ENCODE results near the gene TMEM164.
"Not testable (repeated sequence)": the region's sequence is repeated elsewhere in the genome, so short reads cannot be mapped to it uniquely, and the experiment has no call there.

Gene TMEM164

DNA sequence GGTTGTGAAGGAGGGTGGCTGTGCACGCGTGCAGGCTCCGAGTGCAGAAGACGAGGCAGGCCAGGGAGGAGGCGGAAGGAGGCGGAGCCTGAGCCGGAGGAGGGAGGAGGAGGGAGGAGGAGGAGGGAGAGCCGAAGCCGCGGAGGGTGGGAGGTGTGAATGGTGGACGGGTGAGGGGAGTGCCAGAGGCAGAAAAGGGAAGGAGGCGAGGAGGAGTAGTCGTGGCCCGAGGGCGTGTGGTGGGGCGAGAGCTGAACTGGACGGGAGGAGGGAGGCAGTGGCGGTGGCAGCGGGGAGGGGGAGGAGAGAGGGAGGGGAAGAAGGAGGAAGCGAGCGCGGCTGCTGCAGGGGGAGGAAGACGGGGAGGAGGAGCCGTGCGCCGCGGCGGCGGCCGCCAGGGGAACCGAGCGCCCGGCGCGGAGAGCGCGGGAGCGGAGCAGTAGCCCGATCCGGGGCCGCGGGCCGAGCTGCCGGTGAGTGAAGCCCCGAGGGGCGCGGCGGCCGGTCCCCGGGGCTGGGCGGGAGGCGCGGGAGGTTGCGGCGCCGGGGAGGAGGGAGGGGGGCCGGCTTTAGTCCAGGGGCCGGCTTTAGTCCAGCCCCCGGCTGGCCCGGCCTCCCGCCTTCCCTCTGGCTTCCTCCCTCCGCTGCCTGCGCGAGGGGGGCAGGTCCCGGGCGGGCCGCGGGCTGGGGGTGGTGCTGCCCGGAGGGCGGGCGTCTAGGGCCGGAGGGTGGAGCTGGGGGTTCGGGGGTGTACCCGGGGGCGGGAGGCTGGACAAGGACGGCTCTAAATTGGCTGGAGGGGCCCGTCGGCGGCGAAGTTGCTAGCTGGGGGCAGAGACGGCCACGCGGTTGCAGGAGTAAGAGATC, at the start of gene TMEM164:
Gene TMEM164, plus strand, starts transcription at position 815 of the 867 bp plus-strand sequence. CDS start 661 bp downstream, outside the sequence.
- DNase-seq: peak; percentile 96

- no peak for DNase-seq
These were observed 48.6 kb upstream of the TMEM164 start for GRCh38 chrX:109954333-109954732.

- no peak for DNase-seq
These were observed 48.0 kb upstream of the TMEM164 start for GRCh38 chrX:109954955-109955354.

DNA sequence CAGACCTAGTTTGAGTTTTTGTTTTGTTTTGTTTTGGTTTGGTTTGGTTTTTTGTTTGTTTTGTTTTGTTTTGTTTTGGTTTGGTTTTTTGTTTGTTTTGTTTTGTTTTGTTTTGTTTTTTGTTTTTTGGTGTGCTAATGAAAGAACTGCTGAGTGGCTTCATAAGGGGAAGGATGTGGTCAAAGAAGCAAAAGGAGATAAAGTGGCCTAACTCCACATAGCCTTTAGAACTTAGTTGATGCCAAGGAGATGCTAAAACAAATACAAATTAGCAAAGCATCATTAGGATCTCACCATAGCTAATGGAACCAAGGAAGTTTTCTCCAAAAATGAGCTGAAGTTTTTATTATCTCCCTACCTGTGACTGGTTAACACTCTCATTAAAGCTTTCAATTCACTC, 44.6 kb upstream of the TMEM164 start:
- peak; percentile 58 for DNase-seq

DNA sequence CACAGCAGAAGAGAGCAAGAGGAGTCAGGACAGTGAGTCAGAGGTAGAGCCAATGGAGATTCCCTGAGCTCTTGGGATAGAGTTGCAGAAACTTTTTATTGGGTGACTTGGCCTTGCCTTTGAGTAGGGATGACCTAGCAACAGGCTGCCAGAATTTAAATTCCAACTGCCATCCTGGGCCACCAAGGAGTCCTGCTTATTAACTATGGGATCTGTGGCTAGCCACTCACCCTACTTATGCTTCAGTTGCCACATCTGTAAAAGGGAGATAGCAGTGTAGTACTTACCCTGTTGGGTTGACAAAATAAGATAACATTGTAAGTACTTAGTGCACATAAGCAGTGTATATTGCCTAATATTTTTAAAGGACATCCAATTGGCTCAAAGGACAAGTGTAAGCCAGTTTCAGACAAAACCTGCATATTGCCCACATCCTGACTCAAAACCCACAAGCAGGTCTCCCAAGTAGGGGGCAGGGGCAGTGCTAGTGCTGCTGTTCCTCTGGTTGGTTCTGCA, 43.5 kb upstream of the TMEM164 start:
- peak; percentile 96 for DNase-seq

DNA sequence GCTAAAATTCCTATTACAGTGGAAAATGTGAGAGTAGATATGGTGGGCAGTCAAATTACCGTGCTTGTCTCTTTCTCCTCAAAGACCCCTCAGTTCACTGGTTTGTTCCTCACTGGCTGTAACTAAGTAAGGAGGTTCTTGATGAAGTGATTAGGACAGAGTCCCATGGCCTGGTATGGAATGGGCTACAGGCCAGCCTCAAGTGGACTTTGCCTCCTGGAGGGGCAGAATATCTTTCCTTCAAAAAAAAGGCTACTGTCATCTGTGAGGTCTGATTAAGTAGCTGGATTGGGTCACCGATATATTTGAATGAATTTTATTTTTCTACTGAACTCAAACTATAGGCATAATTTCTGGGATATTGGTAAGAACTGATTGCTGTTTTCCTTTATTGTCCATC, 38.5 kb upstream of the TMEM164 start:
- DNase-seq: no peak

- no peak for DNase-seq
These were observed 36.7 kb upstream of the TMEM164 start for GRCh38 chrX:109966246-109966645.

- DNase-seq: no peak
These were observed 35.8 kb upstream of the TMEM164 start for GRCh38 chrX:109967156-109967555.

- not testable (repeated sequence) for DNase-seq
These were observed 32.1 kb upstream of the TMEM164 start for GRCh38 chrX:109970841-109971240.

DNA sequence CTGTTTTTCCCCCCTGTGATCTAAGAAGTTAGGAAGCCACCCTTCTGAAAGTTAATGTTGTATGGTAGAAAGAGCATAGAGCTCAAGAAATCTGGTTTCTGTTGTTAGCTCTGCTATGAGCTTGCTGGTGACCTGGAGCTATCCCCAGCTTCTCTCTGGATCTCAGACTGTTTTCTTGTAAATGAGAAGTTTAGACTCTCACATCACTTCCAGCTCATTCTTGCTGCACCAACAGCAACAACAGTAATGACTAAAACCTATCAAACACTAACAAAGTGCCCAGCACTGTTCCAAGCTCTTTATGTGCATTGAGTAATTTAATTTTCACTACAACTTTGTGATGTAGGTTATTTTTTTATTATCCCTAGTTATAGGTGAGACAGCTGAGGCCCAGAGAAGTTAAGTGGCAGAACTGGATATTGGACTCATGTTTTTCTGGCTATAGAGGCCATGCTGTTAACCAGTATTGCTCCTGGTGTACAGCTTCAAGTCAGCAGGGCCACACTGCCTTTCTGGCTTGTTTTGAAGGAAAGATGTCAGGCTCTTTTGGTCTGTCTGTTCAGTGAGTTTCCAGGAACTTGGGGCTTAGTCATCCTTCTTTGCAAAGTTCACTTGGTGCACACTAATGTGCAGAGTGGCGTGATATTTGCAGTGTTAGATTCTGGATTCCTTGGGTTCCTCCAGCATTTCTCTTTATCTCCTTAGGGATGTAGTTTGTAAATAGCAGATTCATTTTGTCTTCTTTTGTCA, 27.8 kb upstream of the TMEM164 start:
- DNase-seq: peak; percentile 72

DNA sequence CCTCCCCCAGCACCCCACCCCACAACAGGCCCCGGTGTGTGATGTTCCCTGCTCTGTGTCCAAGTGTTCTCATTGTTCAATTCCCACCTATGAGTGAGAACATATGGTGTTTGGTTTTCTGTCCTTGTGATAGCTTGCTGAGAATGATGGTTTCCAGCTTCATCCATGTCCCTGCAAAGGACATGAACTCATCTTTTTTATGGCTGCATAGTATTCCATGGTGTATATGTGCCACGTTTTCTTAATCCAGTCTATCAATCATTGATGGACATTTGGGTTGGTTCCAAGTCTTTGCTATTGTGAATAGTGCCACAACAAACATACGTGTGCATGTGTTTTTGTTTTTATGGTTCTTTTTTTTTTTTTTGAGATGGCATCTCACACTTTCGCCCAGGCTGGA, 17.7 kb upstream of the TMEM164 start:
- DNase-seq: not testable (repeated sequence)

DNA sequence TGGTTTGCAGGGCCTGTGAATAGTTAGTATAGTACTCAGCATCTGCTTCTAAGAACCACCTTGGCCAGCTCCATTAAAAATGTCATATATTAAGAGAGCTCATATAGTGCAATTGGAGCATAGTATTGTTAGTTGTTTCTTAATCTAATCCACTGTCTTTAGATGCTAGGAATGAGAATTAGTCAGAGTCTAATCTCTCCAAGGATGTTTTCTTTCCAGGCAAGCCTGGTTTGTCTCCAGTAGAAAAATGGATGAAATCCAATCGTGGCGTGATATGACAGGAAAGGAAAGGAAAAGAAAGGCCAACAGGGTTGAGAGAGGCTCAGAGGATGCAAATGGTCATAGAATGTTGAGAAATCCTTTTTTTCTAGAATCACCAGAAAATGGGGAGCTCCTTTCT, 15.0 kb upstream of the TMEM164 start:
- DNase-seq: no peak

DNA sequence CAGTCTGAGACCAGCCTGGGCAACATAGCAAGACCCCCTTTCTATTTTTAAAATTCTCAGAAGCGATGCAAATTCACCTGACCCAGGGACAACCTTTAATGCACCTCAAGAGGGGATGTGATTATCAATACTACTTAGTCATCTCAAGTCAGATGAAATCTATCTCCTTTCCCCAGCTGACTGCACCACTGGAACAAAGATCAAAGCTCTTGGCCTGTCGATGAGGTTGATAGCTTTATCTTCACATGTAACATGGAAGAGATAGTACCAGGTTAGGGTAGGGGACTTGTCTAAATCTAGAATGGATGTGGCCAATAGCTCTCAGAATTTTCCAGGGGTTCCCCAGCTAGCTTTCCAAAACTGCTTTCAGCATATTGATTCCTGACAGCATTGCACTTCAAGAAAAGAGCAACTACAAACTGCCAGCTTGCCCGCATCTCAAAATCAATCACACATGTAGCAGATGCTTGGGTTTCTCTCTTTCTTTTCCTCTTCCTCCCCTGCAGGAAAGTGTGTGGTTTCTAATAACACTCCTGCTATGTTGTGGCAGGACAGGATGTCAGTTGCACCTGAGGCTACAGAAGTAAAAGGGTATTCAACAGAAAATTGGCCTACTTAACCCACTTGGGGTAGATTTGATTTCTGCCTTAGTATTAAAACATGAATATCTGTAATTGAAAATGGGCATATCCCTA, 12.2 kb upstream of the TMEM164 start:
- DNase-seq: no peak

- DNase-seq: no peak
These were observed 10.7 kb upstream of the TMEM164 start for GRCh38 chrX:109992203-109992602.

DNA sequence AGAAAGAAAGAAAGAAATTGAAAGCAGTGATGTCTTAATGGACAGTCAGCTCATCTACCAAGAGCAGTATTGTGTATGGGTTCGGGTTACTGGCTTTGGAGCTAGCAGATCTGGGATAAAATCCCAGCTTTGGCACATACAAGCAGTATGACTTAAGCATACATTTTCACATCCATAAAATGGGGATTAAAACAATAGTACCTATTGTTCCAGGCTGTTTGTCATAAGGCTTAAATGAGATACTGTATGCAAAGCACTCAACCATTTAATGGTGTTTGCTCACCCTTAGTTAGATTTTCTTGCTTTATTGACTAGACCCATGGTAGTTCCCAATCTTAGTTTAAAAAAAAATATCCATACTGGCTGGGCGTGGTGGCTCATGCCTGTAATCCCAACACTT, 7.8 kb upstream of the TMEM164 start:
- no peak for DNase-seq

GRCh38 chrX:109997786-109998452, 5.0 kb upstream of the TMEM164 start:
- DNase-seq: no peak

DNA sequence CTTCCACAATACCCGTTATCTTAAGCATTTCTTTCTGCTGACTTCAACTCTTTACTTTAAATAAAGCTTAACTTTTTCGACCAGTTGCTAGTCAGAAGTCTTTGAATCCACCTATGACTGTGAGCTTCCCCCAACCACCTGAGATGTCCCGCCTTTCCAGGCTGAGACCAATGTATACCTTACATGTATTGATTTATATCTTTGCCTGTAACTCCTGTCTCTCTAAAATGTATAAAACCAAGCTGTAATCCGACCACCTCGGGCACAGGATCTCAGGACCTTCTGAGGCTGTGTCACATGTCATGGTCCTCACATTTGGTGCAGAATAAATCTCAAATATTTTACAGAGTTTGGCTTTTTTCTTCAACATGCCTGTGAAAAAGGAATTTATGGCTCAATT, 2.9 kb upstream of the TMEM164 start:
- no peak for DNase-seq

DNA sequence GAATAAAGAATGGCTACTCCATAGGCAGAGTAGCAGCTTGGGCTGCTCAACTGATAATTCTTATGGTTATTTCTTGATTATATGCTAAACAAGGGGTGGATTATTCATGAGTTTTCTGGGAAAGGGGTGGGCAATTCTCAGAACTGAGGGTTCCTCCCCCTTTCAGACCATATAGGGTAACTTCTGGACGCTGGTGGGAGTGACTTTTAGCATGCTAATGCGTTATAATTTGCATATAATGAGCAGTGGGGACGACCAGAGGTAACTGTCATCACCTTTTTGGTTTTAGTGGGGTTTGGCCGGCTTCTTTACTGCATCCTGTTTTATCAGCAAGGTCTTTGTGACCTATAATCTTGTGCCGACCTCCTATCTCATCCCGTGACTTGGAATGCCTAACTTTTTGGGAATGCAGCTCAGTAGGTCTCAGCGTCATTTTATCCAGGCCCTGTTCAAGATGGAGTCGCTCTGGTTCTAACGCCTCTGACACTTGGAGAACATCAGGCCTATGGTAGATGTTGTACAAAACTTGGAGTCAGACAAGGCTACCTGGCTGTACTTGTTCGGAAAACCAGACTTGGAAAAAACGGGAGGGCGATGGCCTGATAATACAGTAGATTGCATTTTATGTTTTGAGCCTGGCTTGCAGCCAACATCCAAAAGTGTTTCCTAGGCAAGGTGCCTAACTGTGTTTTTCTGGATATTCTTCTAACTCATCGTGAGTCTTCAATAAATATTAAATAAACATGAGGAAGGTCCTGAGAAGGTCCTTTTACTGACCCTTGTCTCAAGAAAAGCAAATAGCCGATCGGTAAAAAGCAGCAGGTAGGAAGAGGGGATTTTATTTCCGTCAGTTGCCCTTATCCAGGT, 1.8 kb upstream of the TMEM164 start:
- DNase-seq: peak; percentile 72

DNA sequence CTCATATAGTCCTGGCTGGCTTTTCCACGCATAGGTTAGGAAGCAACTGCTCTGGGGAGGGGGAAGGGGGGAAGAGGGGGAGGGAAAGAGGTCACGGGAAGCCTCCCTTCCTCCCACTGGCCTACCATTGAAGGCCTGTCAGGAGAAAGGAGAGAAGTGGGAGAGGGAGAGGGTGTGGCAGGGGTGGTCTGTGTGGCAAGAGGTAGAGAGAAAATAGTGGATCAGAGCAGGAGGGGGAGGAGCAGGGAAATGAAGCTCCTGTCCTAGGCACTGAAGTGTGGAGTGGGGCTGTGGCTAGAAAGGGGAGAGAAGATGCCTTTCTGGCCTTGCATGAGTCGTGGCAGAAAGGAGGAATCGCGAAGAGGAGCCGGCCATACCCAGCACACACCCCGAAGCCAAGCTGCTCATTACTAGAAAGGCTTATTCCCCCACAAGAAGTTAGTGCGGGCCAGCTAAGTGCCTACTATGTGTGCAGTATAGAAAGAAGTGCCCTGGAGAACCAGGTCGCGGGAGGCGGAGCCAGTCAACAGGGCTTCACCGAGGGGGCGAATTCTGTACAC, 1.1 kb upstream of the TMEM164 start:
- no peak for DNase-seq

DNA sequence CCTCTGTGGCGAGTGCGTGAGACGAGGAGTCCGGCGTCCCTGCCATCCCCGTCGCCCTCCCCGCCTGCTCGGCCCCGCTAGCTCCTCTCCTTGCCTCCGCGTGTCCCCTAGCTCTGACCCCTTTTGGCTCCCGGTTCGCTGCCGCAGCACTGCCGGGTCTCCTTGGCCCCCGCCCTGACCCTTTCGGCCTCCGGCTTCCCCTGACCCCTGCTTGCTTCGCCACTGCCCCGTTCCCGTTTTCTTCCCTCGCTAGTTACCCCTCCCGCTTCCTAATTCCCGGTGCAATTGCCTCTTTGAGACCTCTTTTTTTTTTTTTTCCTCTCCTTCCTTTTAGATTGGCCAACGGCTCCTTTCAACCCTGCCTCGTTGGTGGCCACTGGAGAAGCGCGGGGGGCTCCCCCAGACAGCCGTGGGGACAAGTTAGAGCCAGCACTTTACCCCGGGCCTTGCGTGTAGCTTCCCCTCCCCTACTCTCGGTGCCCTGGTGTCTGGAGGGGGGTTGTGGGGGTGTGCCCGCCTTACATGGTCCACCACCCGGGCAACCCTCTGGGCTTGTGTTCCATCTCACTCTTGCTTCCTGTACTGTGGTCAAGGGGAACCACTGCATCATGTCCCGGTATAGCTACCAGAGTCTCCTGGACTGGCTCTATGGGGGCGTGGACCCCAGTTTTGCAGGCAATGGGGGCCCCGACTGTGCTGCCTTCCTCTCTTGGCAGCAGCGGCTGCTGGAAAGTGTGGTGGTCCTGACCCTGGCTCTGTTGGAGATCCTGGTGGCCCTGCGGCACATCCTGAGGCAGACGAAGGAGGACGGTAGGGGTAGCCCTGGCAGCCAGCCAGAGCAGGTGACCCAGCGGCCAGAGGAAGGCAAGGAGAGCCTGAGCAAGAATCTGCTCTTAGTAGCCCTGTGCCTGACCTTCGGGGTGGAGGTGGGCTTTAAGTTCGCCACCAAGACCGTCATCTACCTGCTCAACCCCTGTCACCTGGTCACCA, 548 bp downstream of the TMEM164 start:
- DNase-seq: peak; percentile 45

Data from OCI-M1 (cell line).